Esophagus muscularis mucosa (tissue), 3 donors: ENCODE measurements around the gene APOL6.

Source experiments
- POLR2A ChIP-seq: fragments of 450-650 bp; IDR thresholded peaks from one replicate; pipeline ENCODE4 v1.6.1; 2017; ENCODE audit warnings: antibody characterized with exemption, moderate library complexity, mild to moderate bottlenecking, low read depth
- POLR2AphosphoS5 ChIP-seq, 2 donors: sonication (generic); formaldehyde crosslinking; IDR thresholded peaks; one replicate each; pipeline ENCODE4 v1.6.1; 2017; ENCODE audit warnings: antibody characterized with exemption in 2 of 2
- TF ChIP-seq, protein P1 (sequence below), 3 experiments: fragments of 200-600 bp in 2 of 3; fragments of 450-650 bp in 1 of 3; sonication (generic) in 2 of 3; IDR thresholded peaks; one replicate each; pipeline ENCODE4 v1.5.1; 2017 to 2019; ENCODE audit warnings: antibody characterized with exemption in 3 of 3, mild to moderate bottlenecking in 2 of 3, moderate library complexity in 1 of 3

DNA sequence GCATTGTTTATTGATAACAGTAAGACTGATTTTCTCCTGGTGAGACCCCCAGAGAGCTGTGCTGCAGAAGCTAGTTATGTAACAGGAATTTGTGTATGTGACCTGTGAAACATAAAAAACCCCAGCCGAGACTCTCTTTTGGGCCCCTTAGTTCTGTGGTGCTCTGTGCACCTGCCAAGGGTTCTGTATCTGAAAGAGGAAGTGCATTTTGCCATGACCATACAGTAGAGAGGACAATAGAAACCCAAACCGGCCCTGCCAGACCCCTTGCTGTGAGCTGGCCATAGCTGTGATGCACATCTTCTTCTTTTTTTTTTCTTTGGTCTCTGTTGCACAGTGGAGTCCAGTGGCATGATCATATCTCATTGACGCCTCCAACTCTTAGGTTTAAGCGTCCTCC lies 38.1 kb downstream of the APOL6 start:
- TF ChIP-seq, protein P1, sequence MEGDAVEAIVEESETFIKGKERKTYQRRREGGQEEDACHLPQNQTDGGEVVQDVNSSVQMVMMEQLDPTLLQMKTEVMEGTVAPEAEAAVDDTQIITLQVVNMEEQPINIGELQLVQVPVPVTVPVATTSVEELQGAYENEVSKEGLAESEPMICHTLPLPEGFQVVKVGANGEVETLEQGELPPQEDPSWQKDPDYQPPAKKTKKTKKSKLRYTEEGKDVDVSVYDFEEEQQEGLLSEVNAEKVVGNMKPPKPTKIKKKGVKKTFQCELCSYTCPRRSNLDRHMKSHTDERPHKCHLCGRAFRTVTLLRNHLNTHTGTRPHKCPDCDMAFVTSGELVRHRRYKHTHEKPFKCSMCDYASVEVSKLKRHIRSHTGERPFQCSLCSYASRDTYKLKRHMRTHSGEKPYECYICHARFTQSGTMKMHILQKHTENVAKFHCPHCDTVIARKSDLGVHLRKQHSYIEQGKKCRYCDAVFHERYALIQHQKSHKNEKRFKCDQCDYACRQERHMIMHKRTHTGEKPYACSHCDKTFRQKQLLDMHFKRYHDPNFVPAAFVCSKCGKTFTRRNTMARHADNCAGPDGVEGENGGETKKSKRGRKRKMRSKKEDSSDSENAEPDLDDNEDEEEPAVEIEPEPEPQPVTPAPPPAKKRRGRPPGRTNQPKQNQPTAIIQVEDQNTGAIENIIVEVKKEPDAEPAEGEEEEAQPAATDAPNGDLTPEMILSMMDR (IDR thresholded peaks at IDR 0.05): no peak
- no peak for TF ChIP-seq POLR2A
- no peak for TF ChIP-seq POLR2AphosphoS5 (IDR thresholded peaks at IDR 0.05)
